A673 (cell line): Measurements from ENCODE around the gene PTTG1IP.

ENCODE experiments used
- EZH2 ChIP-seq: fragments of 200-600 bp; sonication (generic); IDR thresholded peaks from 2 replicates; pipeline ENCODE4 v1.6.1; 2017; ENCODE audit warnings: borderline replicate concordance, low read depth, mild to moderate bottlenecking, mixed read lengths, antibody characterized with exemption, low read length; ENCODE audit not compliant: poor library complexity, severe bottlenecking
- TF ChIP-seq, protein P1 (sequence below): fragments of 300-800, 200-600 bp; sonication (generic); conservative IDR thresholded peaks from 2 replicates; pipeline ENCODE4 v1.5.1; 2017; ENCODE audit warnings: low read depth, mild to moderate bottlenecking, antibody characterized with exemption, low read length, moderate library complexity, mixed read lengths

DNA sequence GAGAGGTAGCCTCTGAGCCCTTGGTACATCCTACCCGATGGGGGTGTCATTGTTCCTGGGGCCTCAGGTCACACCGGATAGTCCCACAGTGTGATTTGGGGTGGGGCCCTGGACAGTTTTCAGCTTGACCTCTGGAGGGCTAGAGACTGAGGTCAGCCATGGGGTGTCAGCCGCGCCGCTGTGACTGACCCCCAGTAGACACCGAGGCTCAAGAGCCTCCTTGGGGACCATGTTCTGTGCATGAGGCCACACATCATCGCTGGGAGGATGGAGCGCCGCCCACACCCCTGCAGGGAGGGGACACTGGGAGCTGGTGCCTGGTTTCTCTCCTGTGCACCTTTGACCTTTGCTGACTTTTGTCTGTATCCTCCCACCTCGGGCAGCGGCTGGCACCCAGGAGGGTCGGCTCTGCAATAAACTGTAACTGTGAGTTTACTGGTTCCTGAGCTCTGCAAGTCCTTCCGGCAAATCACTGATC is 24.6 kb upstream of the PTTG1IP start:
- TF ChIP-seq, protein P1, sequence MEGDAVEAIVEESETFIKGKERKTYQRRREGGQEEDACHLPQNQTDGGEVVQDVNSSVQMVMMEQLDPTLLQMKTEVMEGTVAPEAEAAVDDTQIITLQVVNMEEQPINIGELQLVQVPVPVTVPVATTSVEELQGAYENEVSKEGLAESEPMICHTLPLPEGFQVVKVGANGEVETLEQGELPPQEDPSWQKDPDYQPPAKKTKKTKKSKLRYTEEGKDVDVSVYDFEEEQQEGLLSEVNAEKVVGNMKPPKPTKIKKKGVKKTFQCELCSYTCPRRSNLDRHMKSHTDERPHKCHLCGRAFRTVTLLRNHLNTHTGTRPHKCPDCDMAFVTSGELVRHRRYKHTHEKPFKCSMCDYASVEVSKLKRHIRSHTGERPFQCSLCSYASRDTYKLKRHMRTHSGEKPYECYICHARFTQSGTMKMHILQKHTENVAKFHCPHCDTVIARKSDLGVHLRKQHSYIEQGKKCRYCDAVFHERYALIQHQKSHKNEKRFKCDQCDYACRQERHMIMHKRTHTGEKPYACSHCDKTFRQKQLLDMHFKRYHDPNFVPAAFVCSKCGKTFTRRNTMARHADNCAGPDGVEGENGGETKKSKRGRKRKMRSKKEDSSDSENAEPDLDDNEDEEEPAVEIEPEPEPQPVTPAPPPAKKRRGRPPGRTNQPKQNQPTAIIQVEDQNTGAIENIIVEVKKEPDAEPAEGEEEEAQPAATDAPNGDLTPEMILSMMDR, result no peak
- no peak for TF ChIP-seq EZH2
